ENCODE measurements around the gene POLR1B. TPM values are rescaled to one million over a fixed set of nuclear protein-coding genes. Genes with fewer than 3 reads are reported as not detected.

The POLR1B gene
- total RNA-seq, 4 donors from 2014 or later = 6.0 to 24.1 (median 14.8) TPM

DNA sequence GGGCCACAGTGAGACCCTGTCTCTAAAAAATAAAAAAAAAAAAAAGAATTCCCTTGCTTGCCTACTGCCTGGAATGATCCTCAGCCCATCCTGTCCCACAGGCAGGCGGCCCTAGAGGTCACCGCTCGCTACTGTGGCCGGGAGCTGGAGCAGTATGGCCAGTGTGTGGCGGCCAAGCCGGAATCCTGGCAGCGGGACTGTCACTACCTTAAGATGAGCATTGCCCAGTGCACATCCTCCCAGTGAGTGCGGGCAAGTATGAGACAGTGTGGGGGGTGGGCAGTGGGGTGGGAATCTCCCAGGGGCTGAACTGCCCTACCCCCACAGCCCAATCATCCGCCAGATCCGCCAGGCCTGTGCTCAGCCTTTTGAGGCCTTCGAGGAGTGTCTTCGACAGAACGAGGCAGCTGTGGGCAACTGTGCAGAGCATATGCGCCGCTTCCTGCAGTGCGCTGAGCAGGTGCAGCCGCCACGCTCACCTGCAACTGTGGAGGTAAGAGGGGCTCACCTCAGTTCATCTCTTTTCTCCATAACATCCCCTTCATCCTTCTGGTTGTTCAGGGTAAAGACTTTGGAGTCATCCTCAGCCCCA, 43.7 kb downstream of the POLR1B start:
- TF ChIP-seq, protein P1, sequence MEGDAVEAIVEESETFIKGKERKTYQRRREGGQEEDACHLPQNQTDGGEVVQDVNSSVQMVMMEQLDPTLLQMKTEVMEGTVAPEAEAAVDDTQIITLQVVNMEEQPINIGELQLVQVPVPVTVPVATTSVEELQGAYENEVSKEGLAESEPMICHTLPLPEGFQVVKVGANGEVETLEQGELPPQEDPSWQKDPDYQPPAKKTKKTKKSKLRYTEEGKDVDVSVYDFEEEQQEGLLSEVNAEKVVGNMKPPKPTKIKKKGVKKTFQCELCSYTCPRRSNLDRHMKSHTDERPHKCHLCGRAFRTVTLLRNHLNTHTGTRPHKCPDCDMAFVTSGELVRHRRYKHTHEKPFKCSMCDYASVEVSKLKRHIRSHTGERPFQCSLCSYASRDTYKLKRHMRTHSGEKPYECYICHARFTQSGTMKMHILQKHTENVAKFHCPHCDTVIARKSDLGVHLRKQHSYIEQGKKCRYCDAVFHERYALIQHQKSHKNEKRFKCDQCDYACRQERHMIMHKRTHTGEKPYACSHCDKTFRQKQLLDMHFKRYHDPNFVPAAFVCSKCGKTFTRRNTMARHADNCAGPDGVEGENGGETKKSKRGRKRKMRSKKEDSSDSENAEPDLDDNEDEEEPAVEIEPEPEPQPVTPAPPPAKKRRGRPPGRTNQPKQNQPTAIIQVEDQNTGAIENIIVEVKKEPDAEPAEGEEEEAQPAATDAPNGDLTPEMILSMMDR (IDR thresholded peaks at IDR 0.05) = no peak
- TF ChIP-seq POLR2A (IDR thresholded peaks at IDR 0.05) = no peak
- no peak for TF ChIP-seq EP300 (IDR thresholded peaks at IDR 0.05; ENCODE audit: low read depth)
- TF ChIP-seq POLR2AphosphoS5 (IDR thresholded peaks at IDR 0.05) = no peak
- DNase-seq = no peak
- H3K27me3 ChIP-seq = no peaks in the 10 kb centered on the region
- H3K4me1 ChIP-seq = peaks cover 6 to 22% (median 12%) of the 10 kb centered on the region in 4 donors
- in situ Hi-C loops (cut with MboI; ENCODE audit: low pct_ligation_motif_present in 1 of 4, low pct_unique_long_range_greater_than_20kb in 1 of 4, low sequenced_read_pairs in 3 of 4) = loop anchor here in 2 of 4 donors (10.0 to 25.0 kb wide), 2 partner anchors 101 to 324 kb away; partner anchors contain the start of genes TTL (in 1 of the 2) and ZC3H8 (in 1 of the 2)
- 96 to 97% methylated on average over 6 to 18 of the region's 18 CpGs for WGBS, 2 donors (ENCODE audit: low coverage in 1 of 2)
- peaks cover 0 to 6% (median 0%) of the 10 kb centered on the region in 4 donors for H3K36me3 ChIP-seq
- H3K9me3 ChIP-seq = no peaks in the 10 kb centered on the region
- intact Hi-C loops (cut with DNase I; ENCODE audit: low total_unique reads) = no loop called here
- H3K4me3 ChIP-seq = no peak overlapping the region
- no peak overlapping the region for H3K27ac ChIP-seq

DNA sequence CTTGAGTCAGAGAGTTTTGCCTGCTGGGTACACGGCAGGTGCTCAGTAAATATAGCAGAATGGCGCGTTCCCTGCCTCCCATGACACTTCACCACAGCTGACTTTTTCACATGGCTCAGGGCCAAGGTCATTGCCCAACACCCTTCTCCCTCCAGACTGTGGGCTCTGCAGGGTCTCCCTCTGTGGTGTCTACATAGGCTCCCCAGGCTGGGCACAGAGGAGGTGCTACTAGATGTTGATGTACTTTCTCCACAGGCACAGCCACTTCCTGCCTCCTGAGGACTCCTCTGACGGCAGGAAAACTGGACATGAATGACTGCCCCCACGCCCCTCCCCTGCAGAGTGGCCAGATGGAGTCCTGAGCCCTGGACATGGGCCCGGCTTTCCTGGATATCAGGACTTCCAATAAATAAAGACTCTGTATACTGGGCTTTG, 46.4 kb downstream of the POLR1B start:
- Histone ChIP-seq H3K4me3 (no peak overlapping the region), H3K36me3 (peaks cover 0 to 6% (median 0%) of the 10 kb centered on the region in 4 donors), H3K4me1 (peaks cover 6 to 13% (median 11%) of the 10 kb centered on the region in 4 donors), H3K27ac (no peak overlapping the region), H3K9me3 (no peaks in the 10 kb centered on the region), H3K27me3 (no peaks in the 10 kb centered on the region)
- in situ Hi-C loops (cut with MboI; ENCODE audit: low pct_ligation_motif_present in 1 of 4, low pct_unique_long_range_greater_than_20kb in 1 of 4, low sequenced_read_pairs in 3 of 4) = loop anchor here in 2 of 4 donors (10.0 to 25.0 kb wide), 2 partner anchors 104 to 326 kb away; partner anchors contain the start of genes TTL (in 1 of the 2) and ZC3H8 (in 1 of the 2)
- DNase-seq = no peak
- intact Hi-C loops (cut with DNase I; ENCODE audit: low total_unique reads) = no loop called here
- WGBS, 2 donors (ENCODE audit: low coverage in 1 of 2) = 88% methylated on average over 6 of the region's 6 CpGs; no CpG with 5 or more reads in 1 of the 2 donors
- TF ChIP-seq, protein P1 (IDR thresholded peaks at IDR 0.05) = no peak
- TF ChIP-seq EP300 (IDR thresholded peaks at IDR 0.05; ENCODE audit: low read depth) (no peak), POLR2AphosphoS5 (IDR thresholded peaks at IDR 0.05) (no peak), POLR2A (IDR thresholded peaks at IDR 0.05) (no peak)

- Histone ChIP-seq H3K27ac (no peak overlapping the region), H3K4me3 (no peak overlapping the region), H3K4me1 (no peaks in the 10 kb centered on the region), H3K9me3 (no peaks in the 10 kb centered on the region), H3K27me3 (no peaks in the 10 kb centered on the region), H3K36me3 (peaks cover 0 to 6% (median 0%) of the 10 kb centered on the region in 4 donors)
- intact Hi-C loops (cut with DNase I; ENCODE audit: low total_unique reads) (no loop called here), in situ Hi-C loops (cut with MboI; ENCODE audit: low pct_ligation_motif_present in 1 of 4, low pct_unique_long_range_greater_than_20kb in 1 of 4, low sequenced_read_pairs in 3 of 4) (loop anchor here in 1 of 4 donors (25.0 kb wide), 1 partner anchor 329 kb away; the partner anchor contains the start of gene ZC3H8)
- no peak for DNase-seq
- WGBS, 2 donors (ENCODE audit: low coverage in 1 of 2) = 88 to 90% methylated on average over 5 of the region's 5 CpGs
- TF ChIP-seq EP300 (IDR thresholded peaks at IDR 0.05; ENCODE audit: low read depth) (no peak), POLR2A (IDR thresholded peaks at IDR 0.05) (no peak), POLR2AphosphoS5 (IDR thresholded peaks at IDR 0.05) (no peak)
- TF ChIP-seq, protein P1 (IDR thresholded peaks at IDR 0.05) = no peak
Observed at GRCh38 chr2:112591413-112591812, 49.1 kb downstream of the POLR1B start.

DNA sequence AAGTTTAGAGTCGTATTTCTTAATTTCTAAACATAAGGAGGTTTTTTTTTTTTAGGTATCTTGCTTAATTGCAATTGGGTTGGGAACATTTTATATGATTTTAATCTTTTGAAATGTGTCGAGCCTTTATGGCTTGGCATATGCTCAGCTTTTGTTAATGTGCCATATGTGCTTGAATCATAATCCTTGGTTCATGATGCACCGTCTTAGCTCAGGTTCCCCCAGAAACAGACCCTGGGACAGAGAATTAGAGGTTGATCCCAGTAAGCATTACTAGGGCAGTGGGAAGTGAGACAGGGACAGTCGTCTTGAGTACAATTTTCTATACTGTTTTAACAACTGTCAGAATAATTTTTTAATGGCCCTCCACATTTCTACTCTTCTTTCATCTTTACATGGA, 51.5 kb downstream of the POLR1B start:
- no peaks in the 10 kb centered on the region for H3K9me3 ChIP-seq
- intact Hi-C loops (cut with DNase I; ENCODE audit: low total_unique reads) (no loop called here), in situ Hi-C loops (cut with MboI; ENCODE audit: low pct_ligation_motif_present in 1 of 4, low pct_unique_long_range_greater_than_20kb in 1 of 4, low sequenced_read_pairs in 3 of 4) (loop anchor here in 1 of 4 donors (25.0 kb wide), 1 partner anchor 331 kb away; the partner anchor contains the start of gene ZC3H8)

More for the DNA sequence above, 51.5 kb downstream of the POLR1B start:
- TF ChIP-seq POLR2A (IDR thresholded peaks at IDR 0.05) = no peak
- TF ChIP-seq EP300 (IDR thresholded peaks at IDR 0.05; ENCODE audit: low read depth) = no peak
- no peak for TF ChIP-seq POLR2AphosphoS5 (IDR thresholded peaks at IDR 0.05)
- TF ChIP-seq, protein P1 (IDR thresholded peaks at IDR 0.05) = no peak
- H3K36me3 ChIP-seq = peaks cover 0 to 4% (median 0%) of the 10 kb centered on the region in 4 donors
- H3K27me3 ChIP-seq = no peaks in the 10 kb centered on the region
- DNase-seq = no peak
- H3K27ac ChIP-seq = no peak overlapping the region
- WGBS, 2 donors (ENCODE audit: low coverage in 1 of 2) = 85 to 93% methylated on average over 4 of the region's 4 CpGs
- H3K4me1 ChIP-seq = no peaks in the 10 kb centered on the region
- no peak overlapping the region for H3K4me3 ChIP-seq

All from transverse colon (tissue), 4 donors.